K562 (cell line): ENCODE results near the gene ACVR1C. TPM values are rescaled to one million over a fixed set of nuclear protein-coding genes. Genes with fewer than 3 reads are reported as not detected.

ENCODE experiments used
- AFF4 ChIP-seq: sonication (generic); formaldehyde crosslinking; IDR thresholded peaks from 2 replicates; pipeline ENCODE4 v1.8.0; 2023; ENCODE audit warnings: mild to moderate bottlenecking, missing genetic modification reagents
- CHD1 ChIP-seq: fragments of 200-600 bp; sonication (generic); IDR thresholded peaks from one replicate; pipeline ENCODE4 v1.6.1; 2012; ENCODE audit warnings: mild to moderate bottlenecking, moderate library complexity, low read length, inconsistent platforms
- CTCF ChIP-seq, 3 experiments: IDR thresholded peaks in 2 of 3; conservative IDR thresholded peaks in 1 of 3; 2 replicates each; pipeline ENCODE4 v1.5.1; 2011 to 2012; ENCODE audit warnings: low read length in 3 of 3, mild to moderate bottlenecking in 3 of 3, control low read depth in 2 of 3, improper control_type of control experiment in 1 of 3, inconsistent platforms in 1 of 3, low read depth in 1 of 3, mixed read lengths in 1 of 3, moderate library complexity in 1 of 3; ENCODE audit not compliant: insufficient read depth in 2 of 3
- DIDO1 ChIP-seq: fragments of 450-650 bp; IDR thresholded peaks from 2 replicates; pipeline ENCODE4 v1.6.1; 2016; ENCODE audit warnings: low read depth, missing biosample characterization, missing genetic modification characterization
- E2F6 ChIP-seq, 2 experiments: IDR thresholded peaks; 2 replicates each; pipeline ENCODE4 v1.6.1; 2011; ENCODE audit warnings: borderline replicate concordance in 1 of 2, control low read depth in 1 of 2, low read depth in 1 of 2, low read length in 1 of 2, mild to moderate bottlenecking in 1 of 2, mixed read lengths in 1 of 2, moderate library complexity in 1 of 2; ENCODE audit not compliant: insufficient read depth in 1 of 2, insufficient read length in 1 of 2, poor library complexity in 1 of 2, severe bottlenecking in 1 of 2; ENCODE audit errors: extremely low read depth in 1 of 2
- GABPB2 ChIP-seq: fragments of 250-450 bp; sonication (Bioruptor Pico); conservative IDR thresholded peaks from 2 replicates; pipeline ENCODE4 v1.5.1; 2021; ENCODE audit warnings: mild to moderate bottlenecking
- MAZ ChIP-seq, 2 experiments: fragments of 450-650 bp in 1 of 2; sonication (generic) in 1 of 2; formaldehyde crosslinking; IDR thresholded peaks in 1 of 2; conservative IDR thresholded peaks in 1 of 2; 2 replicates each; pipeline versions ENCODE4 v1.4.0 to v1.5.0; 2020; ENCODE audit warnings: mild to moderate bottlenecking in 1 of 2, missing genetic modification reagents in 1 of 2
- SNAPC5 ChIP-seq: fragments of 250-450 bp; sonication (Bioruptor Pico); IDR thresholded peaks from 2 replicates; pipeline ENCODE4 v1.8.0; 2021; ENCODE audit warnings: moderate library complexity, mild to moderate bottlenecking, inconsistent platforms
- SP1 ChIP-seq: sonication (generic); formaldehyde crosslinking; IDR thresholded peaks from 2 replicates; pipeline ENCODE4 v1.8.1; 2022; ENCODE audit warnings: mild to moderate bottlenecking, missing genetic modification reagents
- TEAD1 ChIP-seq, 2 experiments: fragments of 450-650 bp in 1 of 2; sonication (generic) in 1 of 2; formaldehyde crosslinking; IDR thresholded peaks; 2 replicates each; pipeline versions ENCODE4 v1.4.0 to v1.8.0; 2020 to 2022; ENCODE audit warnings: mild to moderate bottlenecking in 2 of 2, missing genetic modification reagents in 1 of 2
- TFAP4 ChIP-seq: sonication (generic); formaldehyde crosslinking; IDR thresholded peaks from 2 replicates; pipeline ENCODE4 v1.8.0; 2022; ENCODE audit warnings: missing genetic modification reagents, mild to moderate bottlenecking, moderate library complexity, borderline replicate concordance
- VEZF1 ChIP-seq: fragments of 200-800 bp; sonication (Bioruptor generic); IDR thresholded peaks from 2 replicates; pipeline ENCODE4 v1.6.1; 2017; ENCODE audit warnings: missing genetic modification characterization, missing compliant biosample characterization
- ZNF232 ChIP-seq: sonication (generic); formaldehyde crosslinking; IDR thresholded peaks from 2 replicates; pipeline ENCODE4 v1.8.0; 2022; ENCODE audit warnings: mild to moderate bottlenecking, missing genetic modification reagents
- ZNF311 ChIP-seq: fragments of 250-450 bp; sonication (Bioruptor Pico); IDR thresholded peaks from 2 replicates; pipeline ENCODE4 v1.4.0; 2020; ENCODE audit warnings: mild to moderate bottlenecking, moderate library complexity
- polyA plus RNA-seq, 8 experiments: library from polyadenylated mRNA; depleted of rRNA in 4 of 8; stranded (reverse) in 5 of 8; unstranded in 3 of 8; fragments of >200 nt; fragmentation: Nextera tagmentation in 2 of 8; fragmentation: Illumina TruSeq in 1 of 8; extraction: Ambion mirVana in 2 of 8; extraction: Trizol in 1 of 8; gene quantifications; 2 replicates each; pipeline versions ENCODE4 v1.2.1 to v1.2.3, GENCODE V29; 2011 to 2014; ENCODE audit warnings: inconsistent platforms in 1 of 8, missing spikeins in 1 of 8
- total RNA-seq, 7 experiments: library from RNA; depleted of rRNA in 6 of 7; stranded (reverse); fragments of >200 nt in 6 of 7; fragmentation: Illumina TruSeq in 2 of 7; extraction: Trizol in 2 of 7; gene quantifications; 2 replicates each; pipeline versions ENCODE4 v1.2.1 to v1.2.3, GENCODE V29; 2011 to 2021; ENCODE audit warnings: low replicate concordance in 1 of 7

Gene ACVR1C
- total and polyA plus RNA-seq, 9 of the 15 experiments (the other 6 are each of a cell fraction or from before 2014, with no cell fraction given), result 0.05 to 0.58 (median 0.28) TPM

- no peak for TF ChIP-seq TEAD1 (CRISPR knock-in tag; IDR thresholded peaks at IDR 0.05)
- TF ChIP-seq AFF4 (CRISPR knock-in tag), result no peak
- TF ChIP-seq ZNF311, result no peak
- TF ChIP-seq SP1 (CRISPR knock-in tag), result peak; percentile 35; the same call in 1 of the 2 replicates
- peak in 1 of 2 experiments; percentile 54 for TF ChIP-seq E2F6 (IDR thresholded peaks at IDR 0.05; ENCODE audit: borderline replicate concordance in 1 of 2, extremely low read depth in 1 of 2, insufficient read depth in 1 of 2, insufficient read length in 1 of 2, low read depth in 1 of 2, low read length in 1 of 2, poor library complexity in 1 of 2, severe bottlenecking in 1 of 2)
- no peak for TF ChIP-seq ZNF232 (CRISPR knock-in tag)
- peak; percentile 40 for TF ChIP-seq CHD1
- TF ChIP-seq SNAPC5 (CRISPR knock-in tag), result no peak
- peak in 1 of 2 experiments; percentile 11; a peak in 1 of 4 replicates for TF ChIP-seq MAZ (CRISPR knock-in tag; conservative IDR thresholded peaks at IDR 0.05 in 1 of 2, IDR thresholded peaks at IDR 0.05 in 1 of 2)
- no peak for TF ChIP-seq GABPB2 (CRISPR knock-in tag)
- TF ChIP-seq DIDO1 (tag), result no peak
- peak; percentile 61 to 86 (median 62) for TF ChIP-seq CTCF (IDR thresholded peaks at IDR 0.05 in 2 of 3, conservative IDR thresholded peaks at IDR 0.05 in 1 of 3; ENCODE audit: insufficient read depth in 2 of 3, low read depth in 1 of 3, low read length in 3 of 3)
- TF ChIP-seq VEZF1, result peak; percentile 68
- TF ChIP-seq TFAP4 (CRISPR knock-in tag), result 0 out of 2 replicates have a peak, but pooled peaks have one; percentile 13
Observed at GRCh38 chr2:157628477-157629415, at the start of gene ACVR1C (continued).
